BE2C (cell line): ENCODE results near the gene C1orf159.

Experiments used
- DNase-seq: peaks from one replicate; pipeline ENCODE4 v3.0.0-alpha.2; 2020
- H3K27me3 ChIP-seq: fragments of 250-450 bp; sonication (Bioruptor Pico); 2 replicates; pipeline ENCODE4 v1.5.1; 2020; ENCODE audit warnings: mild to moderate bottlenecking
- H3K36me3 ChIP-seq: fragments of 250-450 bp; sonication (Bioruptor Pico); 2 replicates; pipeline ENCODE4 v1.5.1; 2020; ENCODE audit warnings: mild to moderate bottlenecking
- H3K4me1 ChIP-seq: fragments of 250-450 bp; sonication (Bioruptor Pico); 2 replicates; pipeline ENCODE4 v1.5.1; 2020
- H3K4me3 ChIP-seq: 2 replicates; pipeline ENCODE4 v1.5.1; 2011; ENCODE audit warnings: low read depth, low read length
- H3K9me3 ChIP-seq: fragments of 250-450 bp; sonication (Bioruptor Pico); 2 replicates; pipeline ENCODE4 v1.5.1; 2020
- CTCF ChIP-seq: IDR thresholded peaks from 2 replicates; pipeline ENCODE4 v1.5.1; 2012; ENCODE audit warnings: mild to moderate bottlenecking, low read depth, low read length

C1orf159 gene

GRCh38 chr1:1120866-1121591 is 5.1 kb upstream of the C1orf159 start:
- H3K27me3 ChIP-seq: peaks cover 37% of the 10 kb centered on the region
- no peak for TF ChIP-seq CTCF
- no peaks in the 10 kb centered on the region for H3K9me3 ChIP-seq
- H3K4me3 ChIP-seq: no peak overlapping the region
- H3K4me1 ChIP-seq: no peaks in the 10 kb centered on the region; the same call in 1 of the 2 replicates
- no peaks in the 10 kb centered on the region for H3K36me3 ChIP-seq
- DNase-seq: no peak

- no peaks in the 10 kb centered on the region for H3K36me3 ChIP-seq
- H3K9me3 ChIP-seq: no peaks in the 10 kb centered on the region
- DNase-seq: no peak
- H3K4me3 ChIP-seq: no peak overlapping the region
- no peak for TF ChIP-seq CTCF
- peaks cover 37% of the 10 kb centered on the region for H3K27me3 ChIP-seq
- H3K4me1 ChIP-seq: no peaks in the 10 kb centered on the region; the same call in 1 of the 2 replicates
These were observed 4.2 kb upstream of the C1orf159 start for GRCh38 chr1:1120096-1120495.

GRCh38 chr1:1119272-1119890 is 3.5 kb upstream of the C1orf159 start:
- Histone ChIP-seq H3K9me3 (no peaks in the 10 kb centered on the region), H3K4me3 (no peak overlapping the region), H3K36me3 (no peaks in the 10 kb centered on the region), H3K4me1 (no peaks in the 10 kb centered on the region; the same call in 1 of the 2 replicates), H3K27me3 (peaks cover 37% of the 10 kb centered on the region)
- TF ChIP-seq CTCF: no peak
- DNase-seq: no peak

GRCh38 chr1:1118876-1119220 is 3.0 kb upstream of the C1orf159 start:
- Histone ChIP-seq H3K36me3 (no peaks in the 10 kb centered on the region), H3K4me1 (no peaks in the 10 kb centered on the region; the same call in 1 of the 2 replicates), H3K27me3 (peaks cover 37% of the 10 kb centered on the region), H3K4me3 (no peak overlapping the region), H3K9me3 (no peaks in the 10 kb centered on the region)
- no peak for TF ChIP-seq CTCF
- no peak for DNase-seq

GRCh38 chr1:1118011-1118875 is 2.4 kb upstream of the C1orf159 start:
- H3K36me3 ChIP-seq: no peaks in the 10 kb centered on the region; the same call in 1 of the 2 replicates
- H3K4me1 ChIP-seq: no peaks in the 10 kb centered on the region; the same call in 1 of the 2 replicates
- H3K9me3 ChIP-seq: no peaks in the 10 kb centered on the region
- no peak for DNase-seq
- peaks cover 37% of the 10 kb centered on the region for H3K27me3 ChIP-seq
- no peak for TF ChIP-seq CTCF
- no peak overlapping the region for H3K4me3 ChIP-seq
